GM03348 (cell line): ENCODE measurements around the gene BAHCC1.
"Not testable (repeated sequence)": the region's sequence is repeated elsewhere in the genome, so short reads cannot be mapped to it uniquely, and the experiment has no call there.

Experiments used
- DNase-seq: peaks from one replicate; pipeline ENCODE4 v3.0.0; 2012; ENCODE audit warnings: low spot score

BAHCC1 gene

GRCh38 chr17:81413497-81414135 lies 18.4 kb downstream of the BAHCC1 start:
- no peak for DNase-seq

GRCh38 chr17:81414756-81415516 lies 19.7 kb downstream of the BAHCC1 start:
- no peak for DNase-seq

GRCh38 chr17:81415681-81416080 lies 20.4 kb downstream of the BAHCC1 start:
- DNase-seq = no peak

- DNase-seq = no peak
Observed at GRCh38 chr17:81416612-81417011, 21.4 kb downstream of the BAHCC1 start.

GRCh38 chr17:81417049-81417878 lies 22.0 kb downstream of the BAHCC1 start:
- peak; percentile 89 for DNase-seq

- DNase-seq = no peak
Observed at GRCh38 chr17:81417879-81418709, 22.8 kb downstream of the BAHCC1 start.

GRCh38 chr17:81418710-81419318 lies 23.6 kb downstream of the BAHCC1 start:
- no peak for DNase-seq

- peak; percentile 94 for DNase-seq
Observed at GRCh38 chr17:81419319-81419885, 24.1 kb downstream of the BAHCC1 start.

GRCh38 chr17:81419886-81420768 lies 24.9 kb downstream of the BAHCC1 start:
- peak; percentile 49 for DNase-seq

- DNase-seq = peak; percentile 66
Observed at GRCh38 chr17:81420769-81421462, 25.7 kb downstream of the BAHCC1 start.

GRCh38 chr17:81422776-81423697 lies 27.8 kb downstream of the BAHCC1 start:
- peak; percentile 94 for DNase-seq

- DNase-seq = no peak
Observed at GRCh38 chr17:81423698-81424071, 28.4 kb downstream of the BAHCC1 start.

- DNase-seq = no peak
Observed at GRCh38 chr17:81424151-81425017, 29.1 kb downstream of the BAHCC1 start.

GRCh38 chr17:81425041-81425440 lies 29.8 kb downstream of the BAHCC1 start:
- DNase-seq = not testable (repeated sequence)

GRCh38 chr17:81425716-81426392 lies 30.6 kb downstream of the BAHCC1 start:
- DNase-seq = not testable (repeated sequence)

- no peak for DNase-seq
Observed at GRCh38 chr17:81426393-81427172, 31.3 kb downstream of the BAHCC1 start.
